GM13976 (cell line): ENCODE measurements around the gene IPCEF1.

Source experiments
- DNase-seq: peaks from one replicate; pipeline ENCODE4 v3.0.0; 2012; ENCODE audit warnings: low spot score
- in situ Hi-C: fragments of 300-500 bp; cut with MboI; formaldehyde crosslinking; loops from one replicate; pipeline ENCODE4 v1.12.0; 2022; ENCODE audit warnings: low sequenced_read_pairs, mixed read lengths, inconsistent platforms; ENCODE audit not compliant: unreplicated experiment
- TF ChIP-seq, protein P1 (sequence below): IDR thresholded peaks from 2 replicates; pipeline ENCODE4 v1.5.1; 2012; ENCODE audit warnings: borderline replicate concordance, mild to moderate bottlenecking; ENCODE audit not compliant: insufficient read depth; ENCODE audit errors: extremely low read depth, missing control alignments, control extremely low read depth

Gene IPCEF1

DNA sequence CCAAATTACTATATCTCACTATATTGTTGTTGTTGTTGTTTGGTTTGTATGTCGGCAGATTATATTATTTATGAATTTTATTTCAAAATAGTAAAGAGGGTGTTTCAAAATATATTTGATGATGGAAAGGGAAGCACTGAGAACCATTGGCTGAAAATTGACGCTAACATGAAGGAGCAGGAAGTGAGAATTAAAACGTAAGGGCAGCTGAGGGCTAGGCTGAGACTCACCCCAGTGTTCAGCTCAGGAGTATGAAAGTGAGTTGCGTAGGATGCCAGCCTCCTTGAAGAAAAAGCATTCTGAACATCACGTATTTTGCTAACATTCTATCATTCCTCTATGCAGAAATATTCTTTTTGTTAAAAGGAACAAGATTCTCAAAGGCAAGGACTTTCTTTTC, 10.7 kb upstream of the IPCEF1 start:
- in situ Hi-C loops: loop anchor here (10.0 kb wide), 2 partner anchors 93 to 213 kb away; no protein-coding TSS in a partner anchor
- DNase-seq: no peak
- TF ChIP-seq, protein P1, sequence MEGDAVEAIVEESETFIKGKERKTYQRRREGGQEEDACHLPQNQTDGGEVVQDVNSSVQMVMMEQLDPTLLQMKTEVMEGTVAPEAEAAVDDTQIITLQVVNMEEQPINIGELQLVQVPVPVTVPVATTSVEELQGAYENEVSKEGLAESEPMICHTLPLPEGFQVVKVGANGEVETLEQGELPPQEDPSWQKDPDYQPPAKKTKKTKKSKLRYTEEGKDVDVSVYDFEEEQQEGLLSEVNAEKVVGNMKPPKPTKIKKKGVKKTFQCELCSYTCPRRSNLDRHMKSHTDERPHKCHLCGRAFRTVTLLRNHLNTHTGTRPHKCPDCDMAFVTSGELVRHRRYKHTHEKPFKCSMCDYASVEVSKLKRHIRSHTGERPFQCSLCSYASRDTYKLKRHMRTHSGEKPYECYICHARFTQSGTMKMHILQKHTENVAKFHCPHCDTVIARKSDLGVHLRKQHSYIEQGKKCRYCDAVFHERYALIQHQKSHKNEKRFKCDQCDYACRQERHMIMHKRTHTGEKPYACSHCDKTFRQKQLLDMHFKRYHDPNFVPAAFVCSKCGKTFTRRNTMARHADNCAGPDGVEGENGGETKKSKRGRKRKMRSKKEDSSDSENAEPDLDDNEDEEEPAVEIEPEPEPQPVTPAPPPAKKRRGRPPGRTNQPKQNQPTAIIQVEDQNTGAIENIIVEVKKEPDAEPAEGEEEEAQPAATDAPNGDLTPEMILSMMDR: no peak

DNA sequence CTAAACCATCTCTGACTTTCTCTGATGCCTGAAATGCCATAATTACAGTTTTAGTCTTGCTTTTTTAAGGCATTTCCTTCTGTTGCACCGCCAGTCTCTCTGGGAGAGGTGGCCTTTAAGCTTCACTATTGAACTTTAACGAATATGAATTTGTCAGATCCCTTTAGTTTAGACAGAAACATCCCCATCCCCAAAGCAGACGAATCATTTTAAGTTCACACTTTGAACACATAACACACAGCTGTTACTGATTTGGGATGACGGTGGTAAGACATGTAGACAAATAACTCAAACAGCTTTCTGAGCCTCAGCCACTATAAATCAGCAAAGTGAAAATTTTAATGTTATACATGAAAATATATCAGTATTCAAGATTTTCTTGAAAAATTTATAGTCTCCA, 7.2 kb upstream of the IPCEF1 start:
- in situ Hi-C loops: loop anchor here (10.0 kb wide), 2 partner anchors 89 to 209 kb away; no protein-coding TSS in a partner anchor
- TF ChIP-seq, protein P1: no peak
- DNase-seq: no peak

DNA sequence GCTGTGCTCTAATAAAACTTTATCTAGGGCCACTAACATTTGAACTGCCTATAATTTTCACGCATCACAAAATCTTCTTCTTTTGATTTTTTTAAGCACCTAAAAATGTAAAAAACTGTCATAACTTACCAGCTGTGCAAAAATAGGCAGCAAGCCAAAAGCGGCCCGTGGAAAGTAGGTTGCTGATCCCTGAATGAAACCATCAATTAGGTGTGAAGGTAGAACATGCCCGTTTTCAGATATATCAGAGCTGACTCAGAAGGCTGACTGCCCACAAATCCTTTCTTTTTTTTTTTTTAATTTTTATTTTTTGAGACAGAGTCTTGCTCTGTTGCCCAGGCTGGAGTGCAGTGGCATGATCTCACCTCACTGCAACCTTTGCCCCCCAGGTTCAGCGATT, 4.9 kb upstream of the IPCEF1 start:
- no peak for DNase-seq
- TF ChIP-seq, protein P1: no peak
- in situ Hi-C loops: loop anchor here (10.0 kb wide), 2 partner anchors 87 to 207 kb away; no protein-coding TSS in a partner anchor

DNA sequence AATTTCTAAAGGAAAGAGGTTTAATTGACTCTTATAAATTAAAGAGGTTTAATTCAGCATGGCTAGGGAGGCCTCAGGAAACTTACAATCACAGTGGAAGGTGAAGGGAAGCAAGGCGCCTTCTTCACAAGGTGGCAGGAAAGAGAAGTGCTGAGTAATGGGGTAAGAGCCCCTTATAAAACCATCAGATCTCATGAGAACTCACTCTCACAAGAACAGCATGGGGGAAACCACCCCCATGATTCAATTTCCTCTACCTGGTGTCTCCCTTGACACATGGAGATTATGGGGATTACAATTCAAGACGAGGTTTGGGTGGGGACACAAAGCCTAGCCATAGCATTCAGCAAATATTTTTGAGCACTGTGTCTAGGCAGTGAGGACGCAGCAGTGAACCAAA, 3.9 kb upstream of the IPCEF1 start:
- no peak for DNase-seq
- TF ChIP-seq, protein P1: no peak
- in situ Hi-C loops: loop anchor here (10.0 kb wide), 2 partner anchors 86 to 206 kb away; no protein-coding TSS in a partner anchor

DNA sequence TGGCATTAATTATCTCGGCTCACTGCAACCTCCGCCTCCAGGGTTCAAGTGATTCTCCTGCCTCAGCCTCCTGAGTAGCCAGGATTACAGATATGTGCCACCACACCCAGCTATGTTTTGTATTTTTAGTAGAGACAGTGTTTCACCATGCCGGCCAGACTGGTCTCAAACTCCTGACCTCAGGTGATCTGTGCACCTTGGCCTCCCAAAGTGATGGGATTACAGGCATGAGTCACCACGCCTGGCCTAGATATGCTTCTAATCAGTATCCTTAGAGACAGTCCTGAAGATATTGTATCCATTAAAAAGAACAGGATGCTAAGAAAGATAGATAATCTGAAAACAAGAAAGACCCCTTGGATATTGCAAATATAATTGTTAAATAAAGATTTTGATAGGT, 3.1 kb upstream of the IPCEF1 start:
- TF ChIP-seq, protein P1: no peak
- no peak for DNase-seq
- in situ Hi-C loops: loop anchor here (10.0 kb wide), 2 partner anchors 85 to 205 kb away; no protein-coding TSS in a partner anchor

DNA sequence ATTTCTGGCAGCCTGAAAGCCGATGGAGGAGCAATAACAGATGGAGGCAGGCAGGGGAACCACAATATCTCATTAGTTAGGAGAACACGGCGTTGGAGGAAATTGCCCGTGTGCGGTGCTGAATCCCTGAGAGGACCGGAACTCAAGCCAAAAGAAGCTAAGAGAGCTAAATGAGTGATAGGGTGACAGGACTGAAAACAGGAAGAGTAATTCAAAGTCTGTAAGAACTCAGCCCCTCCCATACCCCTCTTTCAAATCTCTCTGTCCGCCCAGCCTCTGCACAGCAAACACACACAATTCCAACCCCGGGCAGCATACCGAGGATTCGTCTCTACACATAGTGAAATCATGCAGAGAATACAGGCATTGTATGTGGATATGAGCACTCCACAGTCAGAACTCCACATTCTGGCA, 2.6 kb upstream of the IPCEF1 start:
- DNase-seq: no peak
- in situ Hi-C loops: no loop called here

More for the DNA sequence above, 2.6 kb upstream of the IPCEF1 start:
- TF ChIP-seq, protein P1: no peak
